HepG2 (cell line): ENCODE data around the gene RERE. TPM values are rescaled to one million over a fixed set of nuclear protein-coding genes. Genes with fewer than 3 reads are reported as not detected.
A peak's percentile ranks its signal among the peaks of the same experiment; 100 is the strongest.

Source experiments
- ATAC-seq: fragments of 200-7000 bp; cut with Tn5 transposase; 3 replicates; pipeline ENCODE4 v1.9.1; 2020; ENCODE audit warnings: mild to moderate bottlenecking, moderate library complexity
- BruUV-seq: library from RNA; stranded (reverse); fragments of 400-500 nt; replicated peaks from 2 replicates; lab custom pipeline; 2021; lab: Mats Ljungman, UMichigan
- CTCF ChIA-PET: fragments of 300-600 bp; formaldehyde crosslinking; extraction: SDS; loops from one replicate; lab custom pipeline; 2021; ENCODE audit warnings: low total read pairs, inconsistent platforms, low intra/inter-chr PET ratio; lab: Yijun Ruan, JAX
- POLR2A ChIA-PET: fragments of 350-600 bp; sonication (Branson Sonifier 250); formaldehyde crosslinking; loops from one replicate; lab custom pipeline; 2020; ENCODE audit warnings: antibody characterized with exemption, inconsistent platforms; lab: Yijun Ruan, JAX
- DNase-seq: peaks from one replicate; pipeline ENCODE4 v3.0.0-alpha.2; 2015; ENCODE audit warnings: low spot score
- FAIRE-seq: peaks from 3 replicates; lab custom pipeline; 2011; peaks lifted over from hg19 to GRCh38; lab: Jason Lieb, UNC
- H2AFZ ChIP-seq: one replicate; pipeline ENCODE4 v1.6.1; 2011; ENCODE audit warnings: low read length, inconsistent platforms
- H3K27ac ChIP-seq: fragments of 300-600 bp; 3 replicates; pipeline ENCODE4 v1.8.0; 2011; ENCODE audit warnings: mixed run types, mild to moderate bottlenecking, mixed read lengths, low read length, inconsistent platforms; ENCODE audit not compliant: insufficient read depth; ENCODE audit errors: extremely low read length
- H3K27me3 ChIP-seq, 2 experiments: fragments of 200-600 bp in 1 of 2; 2 replicates in 1 of 2; 3 replicates in 1 of 2; pipeline versions ENCODE4 v1.6.0 to v1.8.0; 2011; ENCODE audit warnings: low read length in 2 of 2, mild to moderate bottlenecking in 2 of 2, moderate library complexity in 2 of 2, inconsistent platforms in 1 of 2; ENCODE audit not compliant: insufficient read depth in 2 of 2, control insufficient read depth in 1 of 2
- H3K36me3 ChIP-seq, 2 experiments: fragments of 200-600 bp in 1 of 2; replicated peaks in 1 of 2; 2 replicates in 1 of 2; 3 replicates in 1 of 2; pipeline versions ENCODE4 v1.5.1 to v1.8.0; 2011; ENCODE audit warnings: low read length in 2 of 2, inconsistent platforms in 1 of 2; ENCODE audit not compliant: insufficient read depth in 2 of 2, control insufficient read depth in 1 of 2
- H3K4me1 ChIP-seq: 2 replicates; pipeline ENCODE4 v1.5.1; 2012; ENCODE audit warnings: low read length, inconsistent platforms; ENCODE audit not compliant: insufficient read depth
- H3K4me2 ChIP-seq: 2 replicates; pipeline ENCODE4 v1.6.0; 2011; ENCODE audit warnings: low read depth, low read length, inconsistent platforms
- H3K4me3 ChIP-seq, 3 experiments: fragments of 200-600 bp in 1 of 3; sonication (generic), shearing (Covaris generic) in 1 of 3; replicated peaks in 1 of 3; 2 replicates each; pipeline ENCODE4 v1.5.1; 2011 to 2016; ENCODE audit warnings: low read length in 3 of 3, inconsistent platforms in 2 of 3, low read depth in 2 of 3, mild to moderate bottlenecking in 2 of 3, control low read depth in 1 of 3, mixed read lengths in 1 of 3; ENCODE audit not compliant: insufficient read depth in 1 of 3
- H3K79me2 ChIP-seq: one replicate; pipeline ENCODE4 v1.6.1; 2011; ENCODE audit warnings: low read length, inconsistent platforms; ENCODE audit not compliant: insufficient read depth
- H3K9ac ChIP-seq: 2 replicates; pipeline ENCODE4 v1.6.0; 2011; ENCODE audit warnings: mild to moderate bottlenecking, low read depth, low read length, inconsistent platforms; ENCODE audit not compliant: insufficient read depth
- H3K9me3 ChIP-seq: 2 replicates; pipeline ENCODE4 v1.5.1; 2012; ENCODE audit warnings: mild to moderate bottlenecking, low read length
- H4K20me1 ChIP-seq: 2 replicates; pipeline ENCODE4 v1.6.0; 2011; ENCODE audit warnings: inconsistent platforms, mild to moderate bottlenecking, low read length, moderate library complexity; ENCODE audit not compliant: insufficient read depth
- CENPT ChIP-seq: sonication (generic); formaldehyde crosslinking; IDR thresholded peaks from 2 replicates; pipeline ENCODE4 v1.8.0; 2022; ENCODE audit warnings: low read depth, mild to moderate bottlenecking, moderate library complexity, missing genetic modification reagents
- GATAD2A ChIP-seq: IDR thresholded peaks from 2 replicates; pipeline ENCODE4 v1.6.1; 2016
- GTF3A ChIP-seq: sonication (generic); formaldehyde crosslinking; conservative IDR thresholded peaks from 2 replicates; pipeline ENCODE4 v1.4.0; 2020; ENCODE audit warnings: mild to moderate bottlenecking, missing genetic modification reagents
- HMGXB4 ChIP-seq, 2 experiments: sonication (generic) in 1 of 2; formaldehyde crosslinking in 1 of 2; IDR thresholded peaks; 2 replicates each; pipeline versions ENCODE4 v1.4.0 to v1.6.1; 2018 to 2020; ENCODE audit warnings: missing genetic modification reagents in 2 of 2, borderline replicate concordance in 1 of 2, low read depth in 1 of 2, mild to moderate bottlenecking in 1 of 2, missing biosample characterization in 1 of 2
- MAFF ChIP-seq: IDR thresholded peaks from 2 replicates; pipeline ENCODE4 v1.6.1; 2011; ENCODE audit warnings: low read depth, low read length, improper control_type of control experiment
- POLR2A ChIP-seq, 2 experiments: IDR thresholded peaks; 2 replicates each; pipeline ENCODE4 v1.6.1; 2011; ENCODE audit warnings: low read depth in 2 of 2, low read length in 2 of 2, mild to moderate bottlenecking in 1 of 2, moderate library complexity in 1 of 2; ENCODE audit not compliant: insufficient read depth in 1 of 2
- WGBS: methylation state at CpG from one replicate; pipeline ENCODE4 v1.1.6; 2017; ENCODE audit warnings: low lambda C conversion rate; 5-methylcytosine and 5-hydroxymethylcytosine counted together
- in situ Hi-C: cut with HindIII; loops from 2 replicates; pipeline ENCODE4 v1.10.0; 2017; ENCODE audit warnings: low pct_unique_long_range_greater_than_20kb; ENCODE audit not compliant: extremely low pct_ligation_motif_present
- intact Hi-C: fragments of 100-400 bp; cut with micrococcal nuclease; formaldehyde crosslinking; loops from one replicate; pipeline ENCODE4 v1.10.0; 2022; ENCODE audit not compliant: unreplicated experiment
- polyA plus RNA-seq, 8 experiments: library from polyadenylated mRNA; depleted of rRNA in 3 of 8; stranded (reverse) in 7 of 8; unstranded in 1 of 8; fragments of >200 nt; fragmentation: Illumina TruSeq in 4 of 8; extraction: Trizol in 4 of 8; gene quantifications; 2 replicates each; pipeline versions ENCODE4 v1.2.1 to v1.2.3, GENCODE V29; 2011 to 2016; ENCODE audit warnings: low read depth in 4 of 8, missing spikeins in 1 of 8, mixed read lengths in 1 of 8; ENCODE audit not compliant: insufficient read depth in 1 of 8
- total RNA-seq, 5 experiments: library from RNA; depleted of rRNA; stranded (reverse); fragments of >200 nt; fragmentation: Illumina TruSeq; extraction: Trizol; gene quantifications; 2 replicates each; pipeline ENCODE4 v1.2.3, GENCODE V29; 2016; ENCODE audit warnings: low read depth in 1 of 5
- TF ChIP-seq, protein P1 (sequence below): sonication (generic); formaldehyde crosslinking; IDR thresholded peaks from 2 replicates; pipeline ENCODE4 v1.4.0; 2020; ENCODE audit warnings: missing genetic modification reagents; ENCODE audit errors: not compliant biosample characterization
- TF ChIP-seq, protein P2 (sequence below): sonication (generic); formaldehyde crosslinking; IDR thresholded peaks from 2 replicates; pipeline ENCODE4 v1.5.1; 2020; ENCODE audit warnings: missing genetic modification reagents, mild to moderate bottlenecking, borderline replicate concordance

RERE gene
- total and polyA plus RNA-seq, 2 of the 13 experiments (the other 11 are each of a cell fraction or from before 2014, with no cell fraction given), result 18.3 to 21.9 TPM

GRCh38 chr1:8674481-8674880 lies 143.0 kb downstream of the RERE start:
- ChIA-PET CTCF (no interaction called here), POLR2A (no interaction called here)
- Histone ChIP-seq H3K79me2 (peaks cover 98% of the 10 kb centered on the region), H3K27ac (peak overlapping the region; percentile 46), H3K4me2 (peak overlapping the region; percentile 14; the same call in 1 of the 2 replicates), H3K27me3 (no peaks in the 10 kb centered on the region), H3K9ac (no peak overlapping the region), H3K4me1 (peaks cover 95% of the 10 kb centered on the region), H2AFZ (no peak overlapping the region), H4K20me1 (peaks cover 62% of the 10 kb centered on the region), H3K4me3 (no peak overlapping the region), H3K9me3 (no peaks in the 10 kb centered on the region), H3K36me3 (no peaks in the 10 kb centered on the region)
- BruUV-seq, result no TSS peak
- no peak for TF ChIP-seq MAFF
- TF ChIP-seq, protein P1, sequence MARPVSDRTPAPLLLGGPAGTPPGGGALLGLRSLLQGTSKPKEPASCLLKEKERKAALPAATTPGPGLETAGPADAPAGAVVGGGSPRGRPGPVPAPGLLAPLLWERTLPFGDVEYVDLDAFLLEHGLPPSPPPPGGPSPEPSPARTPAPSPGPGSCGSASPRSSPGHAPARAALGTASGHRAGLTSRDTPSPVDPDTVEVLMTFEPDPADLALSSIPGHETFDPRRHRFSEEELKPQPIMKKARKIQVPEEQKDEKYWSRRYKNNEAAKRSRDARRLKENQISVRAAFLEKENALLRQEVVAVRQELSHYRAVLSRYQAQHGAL (CRISPR knock-in tag), result no peak
- TF ChIP-seq POLR2A (IDR thresholded peaks at IDR 0.05; ENCODE audit: insufficient read depth in 1 of 2, low read depth in 2 of 2, low read length in 2 of 2), result no peak
- 0 out of 2 replicates have a peak, but pooled peaks have one; percentile 13 for TF ChIP-seq GATAD2A (CRISPR knock-in tag)
- no peak for TF ChIP-seq CENPT (CRISPR knock-in tag)
- TF ChIP-seq, protein P2, sequence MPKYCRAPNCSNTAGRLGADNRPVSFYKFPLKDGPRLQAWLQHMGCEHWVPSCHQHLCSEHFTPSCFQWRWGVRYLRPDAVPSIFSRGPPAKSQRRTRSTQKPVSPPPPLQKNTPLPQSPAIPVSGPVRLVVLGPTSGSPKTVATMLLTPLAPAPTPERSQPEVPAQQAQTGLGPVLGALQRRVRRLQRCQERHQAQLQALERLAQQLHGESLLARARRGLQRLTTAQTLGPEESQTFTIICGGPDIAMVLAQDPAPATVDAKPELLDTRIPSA (CRISPR knock-in tag), result no peak
- no peak for TF ChIP-seq HMGXB4 (CRISPR knock-in tag; IDR thresholded peaks at IDR 0.05; ENCODE audit: borderline replicate concordance in 1 of 2, low read depth in 1 of 2)
- no peak for TF ChIP-seq GTF3A (CRISPR knock-in tag)
- intact Hi-C loops (loop anchor here (5.0 kb wide), 1 partner anchor 52 kb away; no protein-coding TSS in a partner anchor), in situ Hi-C loops (no loop called here)
- DNase-seq (no peak), ATAC-seq (no peak), FAIRE-seq (no peak)
- 95% methylated on average over 4 of the region's 4 CpGs for WGBS
